GM12891 (cell line): ENCODE measurements around the gene FARP1.

Experiments used
- DNase-seq: peaks from one replicate; pipeline ENCODE4 v3.0.0; 2011; ENCODE audit warnings: low spot score; ENCODE audit not compliant: insufficient read length
- FAIRE-seq: peaks from 2 replicates; lab custom pipeline; 2011; peaks lifted over from hg19 to GRCh38; lab: Jason Lieb, UNC
- PAX5 ChIP-seq: IDR thresholded peaks from 2 replicates; pipeline ENCODE4 v1.6.1; 2011; ENCODE audit warnings: low read length, moderate library complexity, mild to moderate bottlenecking; ENCODE audit not compliant: insufficient read depth, severe bottlenecking
- POLR2A ChIP-seq: IDR thresholded peaks from 2 replicates; pipeline ENCODE4 v1.6.1; 2011; ENCODE audit warnings: low read depth, low read length, control low read depth
- POLR2AphosphoS5 ChIP-seq: IDR thresholded peaks from 2 replicates; pipeline ENCODE4 v1.6.1; 2011; ENCODE audit warnings: low read depth, low read length, control low read depth
- POU2F2 ChIP-seq: IDR thresholded peaks from 2 replicates; pipeline ENCODE4 v1.6.1; 2011; ENCODE audit warnings: low read depth, mild to moderate bottlenecking, control low read depth, low read length, moderate library complexity
- SPI1 ChIP-seq: IDR thresholded peaks from 2 replicates; pipeline ENCODE4 v1.6.1; 2011; ENCODE audit warnings: low read depth, low read length, control low read depth
- TAF1 ChIP-seq: IDR thresholded peaks from 2 replicates; pipeline ENCODE4 v1.6.1; 2011; ENCODE audit warnings: low read depth, low read length, control low read depth

FARP1 gene

DNA sequence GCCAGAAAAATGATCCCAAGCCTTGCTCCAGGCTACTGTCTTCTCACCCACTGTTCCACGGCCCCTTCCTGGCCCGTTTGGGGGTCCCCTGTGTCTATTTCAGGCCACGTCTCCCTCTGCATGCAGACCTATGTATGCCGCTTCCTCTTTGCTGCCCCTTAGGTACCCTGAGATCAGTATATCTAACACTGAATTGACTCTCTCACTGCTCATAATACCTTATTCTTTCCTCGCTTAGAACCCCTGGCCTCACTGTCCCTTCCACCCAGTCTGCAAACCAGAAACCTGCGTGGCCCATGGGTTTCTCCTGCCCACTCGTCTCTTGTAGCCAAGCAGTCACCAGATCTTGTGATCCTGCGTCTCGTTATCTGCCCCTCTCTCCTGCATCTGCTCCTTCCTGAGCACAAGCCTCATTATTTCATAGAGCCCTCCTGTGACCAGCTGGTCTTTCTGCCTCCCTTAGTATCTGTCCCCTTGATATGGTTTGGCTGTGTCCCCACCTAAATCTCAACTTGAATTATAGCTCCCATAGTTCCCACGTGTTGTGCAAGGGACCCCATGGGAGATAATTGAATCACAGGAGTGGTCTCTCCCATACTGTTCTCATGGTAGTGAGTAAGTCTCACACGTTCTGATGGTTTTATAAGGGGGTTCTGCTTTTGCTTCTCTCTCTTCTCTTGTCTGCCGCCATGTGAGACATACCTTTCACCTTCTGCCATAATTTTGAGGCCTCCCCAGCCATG is 143.1 kb downstream of the FARP1 start:
- FAIRE-seq (no peak), DNase-seq (no peak)
- TF ChIP-seq POLR2A = no peak
- TF ChIP-seq PAX5 = no peak
- TF ChIP-seq TAF1 = no peak
- no peak for TF ChIP-seq SPI1
- TF ChIP-seq POU2F2 = no peak
- no peak for TF ChIP-seq POLR2AphosphoS5

DNA sequence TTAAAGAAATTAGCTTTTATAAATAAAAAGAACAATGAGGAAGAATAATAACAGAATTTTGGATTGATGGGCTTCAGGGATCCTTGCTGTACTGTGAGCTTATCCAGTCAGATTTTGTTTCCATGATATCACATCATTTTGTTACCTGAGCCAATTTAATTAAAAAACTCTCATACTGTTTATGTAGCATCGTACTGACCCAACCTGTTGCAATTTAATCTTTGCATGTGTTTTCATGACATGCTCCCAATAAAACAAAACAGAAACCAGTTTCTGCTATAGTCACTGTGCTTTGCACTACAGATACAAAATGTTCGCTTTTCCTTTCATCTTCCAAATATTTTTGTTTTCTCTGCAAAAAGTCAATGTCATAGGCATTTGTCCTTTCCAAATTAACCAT is 143.9 kb downstream of the FARP1 start:
- FAIRE-seq (no peak), DNase-seq (no peak)
- no peak for TF ChIP-seq POU2F2
- TF ChIP-seq SPI1 = no peak
- TF ChIP-seq POLR2A = no peak
- TF ChIP-seq PAX5 = no peak
- TF ChIP-seq TAF1 = no peak
- no peak for TF ChIP-seq POLR2AphosphoS5

- no peak for DNase-seq
- no peak for FAIRE-seq
Measured at GRCh38 chr13:98288211-98288610, 145.3 kb downstream of the FARP1 start.

GRCh38 chr13:98289339-98289945 is 146.5 kb downstream of the FARP1 start:
- no peak for TF ChIP-seq SPI1
- no peak for FAIRE-seq
- DNase-seq = no peak

More at GRCh38 chr13:98288211-98288610, 145.3 kb downstream of the FARP1 start:
- TF ChIP-seq TAF1 = no peak
- TF ChIP-seq POLR2AphosphoS5 = no peak

DNA sequence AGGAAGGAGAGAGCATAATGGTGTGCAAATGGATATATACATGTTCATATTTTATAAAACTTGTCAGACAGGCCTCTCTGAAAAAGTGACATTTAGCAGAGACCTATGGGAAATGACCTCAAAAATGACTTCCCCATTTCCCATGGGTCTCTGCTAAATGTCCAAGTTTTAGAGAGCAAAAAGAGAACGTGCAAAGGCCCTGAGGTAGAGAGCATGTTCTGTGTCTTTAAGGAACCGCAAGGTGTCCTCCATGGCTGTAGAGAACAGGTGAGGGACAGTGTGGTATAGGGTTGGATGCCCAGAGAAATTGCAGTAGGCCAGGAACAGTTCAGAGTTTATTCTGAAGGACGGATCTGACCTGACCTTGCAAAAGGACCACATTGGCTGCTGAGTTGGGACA is 147.4 kb downstream of the FARP1 start:
- no peak for TF ChIP-seq POU2F2
- TF ChIP-seq SPI1 = no peak
- no peak for TF ChIP-seq POLR2AphosphoS5
- no peak for TF ChIP-seq TAF1
- no peak for TF ChIP-seq PAX5
- TF ChIP-seq POLR2A = no peak
- DNase-seq (no peak), FAIRE-seq (no peak)

DNA sequence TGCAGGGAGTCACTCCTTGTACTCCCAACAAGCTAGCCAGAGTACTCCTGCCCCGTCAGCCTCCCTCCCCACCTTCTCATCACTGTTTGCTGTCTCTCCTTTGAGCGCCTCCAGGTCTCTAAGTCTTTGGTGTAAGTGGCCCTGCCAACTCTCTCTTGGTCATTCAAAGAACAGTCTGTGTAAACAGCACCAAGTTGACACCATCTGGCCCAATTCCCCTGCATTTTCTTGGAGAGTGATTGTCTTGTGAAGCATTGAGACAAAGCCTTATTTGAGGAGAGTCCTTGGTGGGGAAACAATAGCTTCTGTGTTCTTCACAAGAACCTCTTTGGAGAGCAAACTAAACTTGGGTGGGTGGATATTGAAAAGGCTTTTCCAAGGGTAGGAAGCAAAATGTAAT is 148.8 kb downstream of the FARP1 start:
- DNase-seq (no peak), FAIRE-seq (no peak)

DNA sequence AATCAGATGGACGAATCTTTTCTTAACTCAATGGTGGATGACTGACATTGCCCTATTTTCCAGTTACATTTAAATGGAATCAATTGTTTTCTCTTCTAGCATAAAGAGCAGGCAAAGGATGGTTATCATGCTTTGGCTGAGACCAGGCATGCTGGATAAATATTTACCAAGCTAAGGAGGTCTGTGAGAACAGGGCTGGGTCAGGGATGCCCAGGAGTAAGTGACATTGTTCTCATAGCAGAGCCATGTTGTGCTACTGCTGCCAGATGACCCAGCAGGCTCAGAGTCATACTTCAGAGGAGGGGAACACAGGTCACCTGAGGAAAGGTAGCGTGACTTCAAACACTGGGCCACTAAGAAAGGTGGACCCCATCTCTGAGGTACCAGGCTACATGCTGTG is 150.2 kb downstream of the FARP1 start:
- DNase-seq = no peak
- no peak for FAIRE-seq
- TF ChIP-seq POU2F2 (no peak), PAX5 (no peak), SPI1 (no peak), TAF1 (no peak), POLR2A (no peak), POLR2AphosphoS5 (no peak)

More for the DNA sequence above, 148.8 kb downstream of the FARP1 start:
- TF ChIP-seq POLR2AphosphoS5 (no peak), PAX5 (no peak), POLR2A (no peak), SPI1 (no peak), TAF1 (no peak), POU2F2 (no peak)

DNA sequence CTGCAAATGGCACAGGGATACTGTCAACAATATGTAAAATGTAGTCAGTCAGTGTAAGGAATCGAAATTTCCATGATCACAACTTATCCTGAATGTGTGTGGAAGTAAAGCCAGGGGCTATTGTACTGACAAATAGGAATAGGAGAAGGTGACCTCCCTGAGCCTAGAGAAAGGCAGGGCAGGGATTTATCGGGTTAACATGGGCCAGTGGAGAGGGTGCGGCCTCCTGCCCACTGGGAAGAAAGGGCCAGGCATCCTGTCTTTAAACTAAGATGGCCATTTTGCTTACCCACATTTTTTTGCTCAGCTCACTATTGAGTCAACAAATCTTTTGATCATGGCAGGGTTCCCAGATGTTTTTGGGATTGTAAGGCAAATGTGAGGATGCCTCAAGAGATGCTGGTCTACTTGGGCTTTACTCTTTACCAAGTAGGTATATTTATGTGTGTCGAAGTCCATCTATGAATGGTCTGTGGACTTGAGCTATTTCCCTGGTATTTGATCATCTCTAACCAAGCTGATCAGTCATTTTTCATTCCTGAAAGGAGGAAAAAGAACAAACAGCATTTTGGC is 150.8 kb downstream of the FARP1 start:
- FAIRE-seq = no peak
- no peak for TF ChIP-seq PAX5
- TF ChIP-seq POU2F2 = no peak
- no peak for TF ChIP-seq TAF1
- no peak for TF ChIP-seq POLR2AphosphoS5
- TF ChIP-seq POLR2A = no peak
- no peak for TF ChIP-seq SPI1
- no peak for DNase-seq

GRCh38 chr13:98295371-98295770 is 152.5 kb downstream of the FARP1 start:
- no peak for TF ChIP-seq POLR2AphosphoS5
- TF ChIP-seq POU2F2 = no peak
- TF ChIP-seq SPI1 = no peak
- TF ChIP-seq PAX5 = no peak
- no peak for TF ChIP-seq TAF1
- no peak for TF ChIP-seq POLR2A
- FAIRE-seq (no peak), DNase-seq (no peak)
